Endothelial cell of umbilical vein (primary cell): ENCODE measurements around the gene TSFM. TPM values are rescaled to one million over a fixed set of nuclear protein-coding genes. Genes with fewer than 3 reads are reported as not detected.

Experiments used
- BruUV-seq: library from RNA; stranded (reverse); fragments of 400-500 nt; replicated peaks from 2 replicates; lab custom pipeline; 2021; lab: Mats Ljungman, UMichigan
- CTCF ChIA-PET: fragments of 300-600, 350-600 bp; sonication (Branson Sonifier 250); formaldehyde crosslinking; loops from one replicate; lab custom pipeline; 2021; ENCODE audit warnings: antibody characterized with exemption, inconsistent platforms; lab: Charles Lee
- POLR2A ChIA-PET: fragments of 300-600, 350-600 bp; sonication (Branson Sonifier 250); formaldehyde crosslinking; loops from one replicate; lab custom pipeline; 2021; ENCODE audit warnings: antibody characterized with exemption, inconsistent platforms; lab: Charles Lee
- DNase-seq: peaks from one replicate; pipeline ENCODE4 v3.0.0-alpha.2; 2011; ENCODE audit warnings: low read depth, low spot score
- FAIRE-seq: peaks from 2 replicates; lab custom pipeline; 2011; peaks lifted over from hg19 to GRCh38; lab: Jason Lieb, UNC
- H2AFZ ChIP-seq: 2 replicates; pipeline ENCODE4 v1.6.0; 2012; ENCODE audit warnings: low read depth, low read length, control low read depth, inconsistent platforms
- H3K27ac ChIP-seq: 2 replicates; pipeline ENCODE4 v1.5.1; 2011; ENCODE audit warnings: low read depth, mild to moderate bottlenecking, control low read depth, low read length, moderate library complexity; ENCODE audit not compliant: insufficient read depth
- H3K27me3 ChIP-seq, 2 experiments: 2 replicates each; pipeline versions ENCODE4 v1.6.0 to v1.6.1; 2011; ENCODE audit warnings: low read length in 2 of 2, mixed read lengths in 1 of 2; ENCODE audit not compliant: control insufficient read depth in 2 of 2, insufficient read depth in 2 of 2
- H3K36me3 ChIP-seq, 2 experiments: 2 replicates in 1 of 2; 3 replicates in 1 of 2; pipeline ENCODE4 v1.5.1; 2011; ENCODE audit warnings: low read length in 2 of 2, mild to moderate bottlenecking in 1 of 2, moderate library complexity in 1 of 2; ENCODE audit not compliant: control insufficient read depth in 2 of 2, insufficient read depth in 2 of 2; ENCODE audit errors: extremely low read depth in 1 of 2
- H3K4me1 ChIP-seq: 3 replicates; pipeline ENCODE4 v1.5.1; 2011; ENCODE audit warnings: mild to moderate bottlenecking, low read length; ENCODE audit not compliant: control insufficient read depth, insufficient read depth; ENCODE audit errors: extremely low read depth
- H3K4me2 ChIP-seq: 2 replicates; pipeline ENCODE4 v1.6.1; 2011; ENCODE audit warnings: low read length, control low read depth, mixed read lengths; ENCODE audit not compliant: insufficient read depth
- H3K4me3 ChIP-seq, 3 experiments: fragments of 200-600 bp in 1 of 3; sonication (generic), shearing (Covaris generic) in 1 of 3; replicated peaks in 1 of 3; 2 replicates each; pipeline ENCODE4 v1.5.1; 2011 to 2016; ENCODE audit warnings: control low read depth in 3 of 3, low read length in 3 of 3, mild to moderate bottlenecking in 2 of 3, inconsistent platforms in 1 of 3, low read depth in 1 of 3, moderate library complexity in 1 of 3; ENCODE audit not compliant: insufficient read depth in 1 of 3
- H3K79me2 ChIP-seq: 2 replicates; pipeline ENCODE4 v1.6.0; 2012; ENCODE audit warnings: low read length, inconsistent platforms; ENCODE audit not compliant: control insufficient read depth, insufficient read depth
- H3K9ac ChIP-seq: replicated peaks from 2 replicates; pipeline ENCODE3; 2011; ENCODE audit warnings: low read length, control low read depth; ENCODE audit not compliant: insufficient read depth; ENCODE audit errors: extremely low read depth
- H3K9me1 ChIP-seq: replicated peaks from 3 replicates; pipeline ENCODE4 v1.6.0; 2011; ENCODE audit warnings: mild to moderate bottlenecking, low read length; ENCODE audit not compliant: control insufficient read depth, insufficient read depth; ENCODE audit errors: extremely low read depth
- H3K9me3 ChIP-seq: replicated peaks from 2 replicates; pipeline ENCODE4 v1.5.1; 2012; ENCODE audit warnings: low read length, inconsistent platforms; ENCODE audit not compliant: control insufficient read depth, insufficient read depth
- H4K20me1 ChIP-seq: replicated peaks from 2 replicates; pipeline ENCODE3; 2011; ENCODE audit warnings: mild to moderate bottlenecking, low read length; ENCODE audit not compliant: control insufficient read depth, insufficient read depth; ENCODE audit errors: extremely low read depth
- CTCF ChIP-seq, 2 donors: IDR thresholded peaks; 1 replicate in 1 of 2; 2 replicates in 1 of 2; pipeline ENCODE4 v1.5.1; 2011; ENCODE audit warnings: low read length in 2 of 2, mild to moderate bottlenecking in 2 of 2, moderate library complexity in 2 of 2, control low read depth in 1 of 2, inconsistent platforms in 1 of 2, low read depth in 1 of 2; ENCODE audit not compliant: insufficient read depth in 1 of 2; ENCODE audit errors: extremely low read depth in 1 of 2
- EZH2 ChIP-seq: IDR thresholded peaks from 2 replicates; pipeline ENCODE4 v1.6.1; 2012; ENCODE audit warnings: borderline replicate concordance, low read depth, mild to moderate bottlenecking, moderate library complexity, low read length, inconsistent platforms; ENCODE audit not compliant: severe bottlenecking
- FOS ChIP-seq: IDR thresholded peaks from 2 replicates; pipeline ENCODE4 v1.6.1; 2011; ENCODE audit warnings: mild to moderate bottlenecking, low read length, moderate library complexity, borderline replicate concordance; ENCODE audit not compliant: insufficient read depth
- GATA2 ChIP-seq: IDR thresholded peaks from 2 replicates; pipeline ENCODE4 v1.7.0; 2011; ENCODE audit warnings: low read depth, mild to moderate bottlenecking, moderate library complexity, mixed read lengths, low read length; ENCODE audit not compliant: insufficient read length, insufficient read depth
- JUN ChIP-seq: IDR thresholded peaks from 2 replicates; pipeline ENCODE4 v1.6.1; 2011; ENCODE audit warnings: borderline replicate concordance, low read depth; ENCODE audit not compliant: insufficient read length, insufficient read depth
- MAX ChIP-seq: IDR thresholded peaks from 2 replicates; pipeline ENCODE4 v1.6.1; 2011; ENCODE audit not compliant: insufficient read depth, insufficient read length
- MYC ChIP-seq: IDR thresholded peaks from one replicate; pipeline ENCODE4 v1.6.1; 2011; ENCODE audit warnings: mild to moderate bottlenecking, low read depth, low read length
- POLR2A ChIP-seq: IDR thresholded peaks from 2 replicates; pipeline ENCODE4 v1.6.1; 2012; ENCODE audit warnings: low read depth, mild to moderate bottlenecking, control low read depth, low read length
- POLR2AphosphoS5 ChIP-seq: IDR thresholded peaks from 2 replicates; pipeline ENCODE4 v1.6.1; 2012; ENCODE audit warnings: low read depth, mild to moderate bottlenecking, control low read depth, low read length, moderate library complexity; ENCODE audit not compliant: insufficient read depth
- dilution Hi-C: fragments of 300-500 bp; cut with MboI; formaldehyde crosslinking; loops from one replicate; pipeline ENCODE4 v1.15.0; 2019; ENCODE audit warnings: low sequenced_read_pairs; ENCODE audit not compliant: extremely low pct_ligation_motif_present
- intact Hi-C: fragments of 100-400 bp; cut with micrococcal nuclease; formaldehyde crosslinking; loops from one replicate; pipeline ENCODE4 v1.10.0; 2022
- polyA plus RNA-seq, 4 experiments: library from polyadenylated mRNA; depleted of rRNA in 3 of 4; stranded (reverse) in 3 of 4; unstranded in 1 of 4; fragments of >200 nt; gene quantifications; 2 replicates each; pipeline versions ENCODE4 v1.2.1 to v1.2.3, GENCODE V29; 2011 to 2012; ENCODE audit warnings: missing spikeins in 1 of 4
- total RNA-seq: library from RNA; stranded (reverse); gene quantifications from 2 replicates; pipeline ENCODE4 v1.2.3, GENCODE V29; 2021

The TSFM gene
- total and polyA plus RNA-seq, 2 donors (not counting 3 experiments of a cell fraction or from before 2014, with no cell fraction given): 16.5 to 41.8 TPM

GRCh38 chr12:57823908-57824640, 41.5 kb downstream of the TSFM start:
- no peaks in the 10 kb centered on the region for H4K20me1 ChIP-seq
- intact Hi-C loops: no loop called here

More at GRCh38 chr12:57823908-57824640, 41.5 kb downstream of the TSFM start:
- Histone ChIP-seq H3K27me3 (no peaks in the 10 kb centered on the region), H3K4me3 (no peak overlapping the region), H3K4me1 (no peaks in the 10 kb centered on the region), H3K79me2 (peaks cover 3% of the 10 kb centered on the region), H3K9me1 (no peaks in the 10 kb centered on the region), H2AFZ (no peak overlapping the region), H3K4me2 (no peak overlapping the region), H3K27ac (no peak overlapping the region), H3K9ac (no peak overlapping the region), H3K9me3 (no peaks in the 10 kb centered on the region), H3K36me3 (peaks cover 33 to 69% of the 10 kb centered on the region in 2 experiments)
- FAIRE-seq: no peak
- ChIA-PET POLR2A (no interaction called here), CTCF (interaction anchor here (0.8 to 1.2 kb wide), 6 partner anchors 16 to 82 kb away, joined by 3 to 4 read pairs (median 3); no protein-coding TSS in a partner anchor)
- BruUV-seq: no TSS peak
- no peak for TF ChIP-seq EZH2
- no peak for TF ChIP-seq MAX
- TF ChIP-seq POLR2A: no peak
- no peak for TF ChIP-seq GATA2
- TF ChIP-seq CTCF (IDR thresholded peaks at IDR 0.05; ENCODE audit: extremely low read depth in 1 of 2, insufficient read depth in 1 of 2, low read depth in 1 of 2, low read length in 2 of 2): no peak
- TF ChIP-seq POLR2AphosphoS5: no peak
- TF ChIP-seq FOS: no peak
- TF ChIP-seq MYC: no peak
- no peak for TF ChIP-seq JUN
- no peak for DNase-seq
- dilution Hi-C loops: no loop called here
